ENCODE data around the gene GCFC2. TPM values are rescaled to one million over a fixed set of nuclear protein-coding genes. Genes with fewer than 3 reads are reported as not detected.
"Not testable (repeated sequence)": the region's sequence is repeated elsewhere in the genome, so short reads cannot be mapped to it uniquely, and the experiment has no call there.

Gene GCFC2
- total RNA-seq, 1 experiment from 2014 or later, result 24.5 TPM

DNA sequence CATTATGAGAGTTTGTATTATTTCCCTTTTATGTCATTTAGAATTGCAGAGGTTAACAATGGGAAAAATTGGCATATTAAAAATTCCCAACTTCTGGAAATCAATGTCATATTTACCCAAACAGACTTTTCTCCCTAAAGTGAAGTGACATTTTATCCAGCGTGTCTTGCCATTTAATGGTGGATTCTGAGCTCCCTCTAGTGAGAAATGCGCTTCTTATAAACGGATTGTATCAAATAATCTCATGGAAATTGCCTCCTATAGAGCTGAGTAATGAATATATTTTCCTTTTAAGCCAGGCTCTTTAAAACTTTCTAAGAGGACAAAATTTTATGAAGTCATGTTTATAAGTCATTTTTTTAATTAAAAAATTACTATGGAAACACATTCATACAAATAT, 5.7 kb upstream of the GCFC2 start:
- ChIA-PET POLR2A (ENCODE audit: unreplicated experiment) (interaction anchor here (0.6 kb wide), 1 partner anchor 1075 kb away, joined by 3 read pairs; no protein-coding TSS in a partner anchor), CTCF (interaction anchor here (0.6 kb wide), 1 partner anchor 11 kb away, joined by 3 read pairs; no protein-coding TSS in a partner anchor)
- H3K9ac ChIP-seq (ENCODE audit: low read length), result no peak overlapping the region
- H3K4me3 ChIP-seq (ENCODE audit: low read length), result no peak overlapping the region
- no peaks in the 10 kb centered on the region for H3K9me2 ChIP-seq (replicated peaks; ENCODE audit: low read length)
- H2AFZ ChIP-seq (ENCODE audit: low read length), result no peak overlapping the region
- no peaks in the 10 kb centered on the region for H4K20me1 ChIP-seq (ENCODE audit: low read length)
- H3K27me3 ChIP-seq (ENCODE audit: low read length), result peaks cover 5% of the 10 kb centered on the region; the same call in 1 of the 2 replicates
- ATAC-seq, result peak; percentile 45; the same call in 1 of the 2 replicates
- no TSS peak for BruUV-seq (replicated peaks)
- H3K79me2 ChIP-seq (ENCODE audit: low read length), result no peaks in the 10 kb centered on the region
- H3K4me1 ChIP-seq (ENCODE audit: insufficient read depth, low read length), result no peaks in the 10 kb centered on the region
- TF ChIP-seq EZH2phosphoT487 (IDR thresholded peaks at IDR 0.05; ENCODE audit: borderline replicate concordance, low read length), result no peak
- no peak for TF ChIP-seq EZH2 (IDR thresholded peaks at IDR 0.05; ENCODE audit: low read length, unreplicated experiment)
- TF ChIP-seq, protein P1, sequence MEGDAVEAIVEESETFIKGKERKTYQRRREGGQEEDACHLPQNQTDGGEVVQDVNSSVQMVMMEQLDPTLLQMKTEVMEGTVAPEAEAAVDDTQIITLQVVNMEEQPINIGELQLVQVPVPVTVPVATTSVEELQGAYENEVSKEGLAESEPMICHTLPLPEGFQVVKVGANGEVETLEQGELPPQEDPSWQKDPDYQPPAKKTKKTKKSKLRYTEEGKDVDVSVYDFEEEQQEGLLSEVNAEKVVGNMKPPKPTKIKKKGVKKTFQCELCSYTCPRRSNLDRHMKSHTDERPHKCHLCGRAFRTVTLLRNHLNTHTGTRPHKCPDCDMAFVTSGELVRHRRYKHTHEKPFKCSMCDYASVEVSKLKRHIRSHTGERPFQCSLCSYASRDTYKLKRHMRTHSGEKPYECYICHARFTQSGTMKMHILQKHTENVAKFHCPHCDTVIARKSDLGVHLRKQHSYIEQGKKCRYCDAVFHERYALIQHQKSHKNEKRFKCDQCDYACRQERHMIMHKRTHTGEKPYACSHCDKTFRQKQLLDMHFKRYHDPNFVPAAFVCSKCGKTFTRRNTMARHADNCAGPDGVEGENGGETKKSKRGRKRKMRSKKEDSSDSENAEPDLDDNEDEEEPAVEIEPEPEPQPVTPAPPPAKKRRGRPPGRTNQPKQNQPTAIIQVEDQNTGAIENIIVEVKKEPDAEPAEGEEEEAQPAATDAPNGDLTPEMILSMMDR (conservative IDR thresholded peaks at IDR 0.05; ENCODE audit: low read depth, low read length), result peak; percentile 43
- H3K27ac ChIP-seq (ENCODE audit: low read length), result no peak overlapping the region
- no peaks in the 10 kb centered on the region for H3K9me3 ChIP-seq (ENCODE audit: low read length)
- no peaks in the 10 kb centered on the region for H3F3A ChIP-seq (ENCODE audit: low read length, unreplicated experiment)
- H3K4me2 ChIP-seq (ENCODE audit: low read length), result no peak overlapping the region
- H3K36me3 ChIP-seq (ENCODE audit: low read depth, low read length), result no peaks in the 10 kb centered on the region
- intact Hi-C loops (cut with micrococcal nuclease), result loop anchor here (1.0 to 10.0 kb wide), 2 partner anchors 76 to 252 kb away; no protein-coding TSS in a partner anchor
- peak; percentile 8 for DNase-seq

DNA sequence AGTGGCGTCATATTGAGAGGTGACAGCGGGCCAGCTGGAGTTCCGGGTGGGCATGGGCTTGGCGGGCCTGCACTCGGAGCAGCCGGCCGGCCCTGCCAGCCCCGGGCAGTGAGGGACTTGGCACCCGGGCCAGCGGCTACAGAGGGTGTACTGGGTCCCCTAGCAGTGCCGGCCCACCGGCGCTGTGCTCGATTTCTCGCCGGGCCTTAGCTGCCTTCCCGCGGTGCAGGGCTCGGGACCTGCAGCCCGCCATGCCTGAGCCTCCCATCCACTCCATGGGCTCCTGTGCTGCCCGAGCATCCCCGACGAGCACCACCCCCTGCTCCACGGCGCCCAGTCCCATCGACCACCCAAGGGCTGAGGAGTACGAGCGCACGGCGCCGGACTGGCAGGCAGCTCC, 875 bp upstream of the GCFC2 start:
- Histone ChIP-seq H2AFZ (ENCODE audit: low read length) (peak overlapping the region; percentile 92; the same call in 1 of the 2 replicates), H3K4me1 (ENCODE audit: insufficient read depth, low read length) (peaks cover 16% of the 10 kb centered on the region), H3K4me2 (ENCODE audit: low read length) (peak overlapping the region; percentile 97; the same call in 1 of the 2 replicates), H3K79me2 (ENCODE audit: low read length) (peaks cover 37% of the 10 kb centered on the region)
- BruUV-seq (replicated peaks); POLR2A ChIA-PET (ENCODE audit: unreplicated experiment); CTCF ChIA-PET; H3K27ac ChIP-seq (ENCODE audit: low read length); H3K36me3 ChIP-seq (ENCODE audit: low read depth, low read length); H3F3A ChIP-seq (ENCODE audit: low read length, unreplicated experiment); H3K9me2 ChIP-seq (replicated peaks; ENCODE audit: low read length); H3K4me3 ChIP-seq (ENCODE audit: low read length); H3K9ac ChIP-seq (ENCODE audit: low read length); H3K27me3 ChIP-seq (ENCODE audit: low read length); H4K20me1 ChIP-seq (ENCODE audit: low read length); H3K9me3 ChIP-seq (ENCODE audit: low read length); ATAC-seq; DNase-seq: not testable (repeated sequence)
- intact Hi-C loops (cut with micrococcal nuclease), result loop anchor here (1.0 to 10.0 kb wide), 2 partner anchors 65 to 247 kb away; partner anchors contain the start of gene MRPL19

DNA sequence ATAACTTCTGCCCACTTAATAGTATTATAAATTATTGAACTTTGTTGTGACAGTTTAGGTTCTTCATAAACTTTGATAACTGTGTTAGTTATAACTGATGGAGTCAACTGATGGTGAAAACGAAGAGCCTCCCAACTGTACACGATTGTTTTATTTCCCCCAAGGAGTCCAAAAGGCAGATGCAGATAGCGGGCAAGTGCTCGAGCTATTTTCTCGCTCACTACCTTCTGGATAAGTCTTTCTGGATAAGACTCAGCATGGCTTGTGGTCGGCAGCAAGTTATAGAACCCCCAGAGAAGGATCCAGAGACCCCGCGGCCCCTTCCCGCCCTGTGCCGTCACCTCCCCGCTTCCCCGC, 517 bp downstream of the GCFC2 start:
- Histone ChIP-seq H3K27ac (ENCODE audit: low read length) (peak overlapping the region; percentile 67), H3K4me3 (ENCODE audit: low read length) (peak overlapping the region; percentile 86), H3K9ac (ENCODE audit: low read length) (peak overlapping the region; percentile 90), H3K79me2 (ENCODE audit: low read length) (peaks cover 37% of the 10 kb centered on the region), H3K36me3 (ENCODE audit: low read depth, low read length) (0 out of 2 replicates have a peak, but pooled peaks cover under 1% of the 10 kb centered on the region), H3K9me2 (replicated peaks; ENCODE audit: low read length) (no peaks in the 10 kb centered on the region), H4K20me1 (ENCODE audit: low read length) (no peaks in the 10 kb centered on the region), H3K9me3 (ENCODE audit: low read length) (no peaks in the 10 kb centered on the region), H3K4me2 (ENCODE audit: low read length) (peak overlapping the region; percentile 97), H2AFZ (ENCODE audit: low read length) (peak overlapping the region; percentile 92), H3K27me3 (ENCODE audit: low read length) (no peaks in the 10 kb centered on the region), H3K4me1 (ENCODE audit: insufficient read depth, low read length) (peaks cover 26% of the 10 kb centered on the region), H3F3A (ENCODE audit: low read length, unreplicated experiment) (no peaks in the 10 kb centered on the region)
- BruUV-seq (replicated peaks), result no TSS peak
- ATAC-seq (no peak), DNase-seq (no peak)
- ChIA-PET POLR2A (ENCODE audit: unreplicated experiment) (no interaction called here), CTCF (no interaction called here)
- TF ChIP-seq EZH2 (IDR thresholded peaks at IDR 0.05; ENCODE audit: low read length, unreplicated experiment) (no peak), EZH2phosphoT487 (IDR thresholded peaks at IDR 0.05; ENCODE audit: borderline replicate concordance, low read length) (no peak)
- TF ChIP-seq, protein P1 (conservative IDR thresholded peaks at IDR 0.05; ENCODE audit: low read depth, low read length), result no peak
- intact Hi-C loops (cut with micrococcal nuclease), result loop anchor here (10.0 kb wide), 1 partner anchor 245 kb away; no protein-coding TSS in a partner anchor
